K562 (cell line): ENCODE results near the gene ANKLE1. TPM values are rescaled to one million over a fixed set of nuclear protein-coding genes. Genes with fewer than 3 reads are reported as not detected.

Source experiments
- CEBPB ChIP-seq: fragments of 450-650 bp; IDR thresholded peaks from 2 replicates; pipeline ENCODE4 v1.6.1; 2016; ENCODE audit warnings: missing genetic modification characterization, missing compliant biosample characterization
- CREM ChIP-seq: IDR thresholded peaks from 2 replicates; pipeline ENCODE4 v1.6.1; 2014; ENCODE audit warnings: antibody characterized with exemption, low read depth
- FOSL1 ChIP-seq: fragments of 200-800 bp; sonication (Bioruptor generic); conservative IDR thresholded peaks from 2 replicates; pipeline ENCODE4 v1.6.1; 2016; ENCODE audit warnings: missing genetic modification characterization, missing compliant biosample characterization
- MTA3 ChIP-seq: fragments of 450-650 bp; formaldehyde crosslinking; IDR thresholded peaks from 2 replicates; pipeline ENCODE4 v1.6.1; 2017; ENCODE audit warnings: mild to moderate bottlenecking, borderline replicate concordance
- POLR2H ChIP-seq: IDR thresholded peaks from 2 replicates; pipeline ENCODE4 v1.6.1; 2016; ENCODE audit warnings: missing genetic modification characterization, low read depth, mild to moderate bottlenecking, control low read depth, missing compliant biosample characterization, moderate library complexity
- POU5F1 ChIP-seq: fragments of 150-350 bp; IDR thresholded peaks from 2 replicates; pipeline ENCODE4 v1.6.1; 2014; ENCODE audit warnings: borderline replicate concordance, low read length, low read depth, mild to moderate bottlenecking; ENCODE audit not compliant: partially characterized antibody
- PURB ChIP-seq: sonication (generic); formaldehyde crosslinking; IDR thresholded peaks from 2 replicates; pipeline ENCODE4 v1.9.0; 2021; ENCODE audit warnings: low read depth, mild to moderate bottlenecking, missing genetic modification reagents
- PYGO2 ChIP-seq: fragments of 450-650 bp; IDR thresholded peaks from 2 replicates; pipeline ENCODE4 v1.6.1; 2016; ENCODE audit warnings: mild to moderate bottlenecking, missing genetic modification characterization, moderate library complexity, missing compliant biosample characterization
- RBM22 ChIP-seq: fragments of 200-400 bp; formaldehyde crosslinking; IDR thresholded peaks from 2 replicates; pipeline ENCODE4 v1.6.1; 2018; ENCODE audit warnings: low read length, low read depth; ENCODE audit not compliant: poor library complexity, severe bottlenecking
- ZNF316 ChIP-seq: fragments of 450-650 bp; IDR thresholded peaks from 2 replicates; pipeline ENCODE4 v1.6.1; 2016
- ZNF354B ChIP-seq: fragments of 250-450 bp; sonication (Bioruptor Pico); IDR thresholded peaks from 2 replicates; pipeline ENCODE4 v1.4.0; 2020
- polyA plus RNA-seq, 8 experiments: library from polyadenylated mRNA; depleted of rRNA in 4 of 8; stranded (reverse) in 5 of 8; unstranded in 3 of 8; fragments of >200 nt; fragmentation: Nextera tagmentation in 2 of 8; fragmentation: Illumina TruSeq in 1 of 8; extraction: Ambion mirVana in 2 of 8; extraction: Trizol in 1 of 8; gene quantifications; 2 replicates each; pipeline versions ENCODE4 v1.2.1 to v1.2.3, GENCODE V29; 2011 to 2014; ENCODE audit warnings: inconsistent platforms in 1 of 8, missing spikeins in 1 of 8
- total RNA-seq, 7 experiments: library from RNA; depleted of rRNA in 6 of 7; stranded (reverse); fragments of >200 nt in 6 of 7; fragmentation: Illumina TruSeq in 2 of 7; extraction: Trizol in 2 of 7; gene quantifications; 2 replicates each; pipeline versions ENCODE4 v1.2.1 to v1.2.3, GENCODE V29; 2011 to 2021; ENCODE audit warnings: low replicate concordance in 1 of 7
- TF ChIP-seq, protein P1 (sequence below): sonication (generic); formaldehyde crosslinking; IDR thresholded peaks from 2 replicates; pipeline ENCODE4 v1.8.0; 2022; ENCODE audit warnings: missing genetic modification reagents, mild to moderate bottlenecking, borderline replicate concordance
- TF ChIP-seq, protein P2 (sequence below), 2 experiments: fragments of 450-650 bp; IDR thresholded peaks; 2 replicates each; pipeline ENCODE4 v1.6.1; 2016; ENCODE audit warnings: mild to moderate bottlenecking in 2 of 2, borderline replicate concordance in 1 of 2, low read depth in 1 of 2, moderate library complexity in 1 of 2
- TF ChIP-seq, protein P3 (sequence below): fragments of 250-450 bp; sonication (Bioruptor Pico); IDR thresholded peaks from 2 replicates; pipeline ENCODE4 v1.9.0; 2021; ENCODE audit warnings: mild to moderate bottlenecking, inconsistent platforms

ANKLE1 gene
- total and polyA plus RNA-seq, 9 of the 15 experiments (the other 6 are each of a cell fraction or from before 2014, with no cell fraction given) = 0.63 to 9.2 (median 2.9) TPM

DNA sequence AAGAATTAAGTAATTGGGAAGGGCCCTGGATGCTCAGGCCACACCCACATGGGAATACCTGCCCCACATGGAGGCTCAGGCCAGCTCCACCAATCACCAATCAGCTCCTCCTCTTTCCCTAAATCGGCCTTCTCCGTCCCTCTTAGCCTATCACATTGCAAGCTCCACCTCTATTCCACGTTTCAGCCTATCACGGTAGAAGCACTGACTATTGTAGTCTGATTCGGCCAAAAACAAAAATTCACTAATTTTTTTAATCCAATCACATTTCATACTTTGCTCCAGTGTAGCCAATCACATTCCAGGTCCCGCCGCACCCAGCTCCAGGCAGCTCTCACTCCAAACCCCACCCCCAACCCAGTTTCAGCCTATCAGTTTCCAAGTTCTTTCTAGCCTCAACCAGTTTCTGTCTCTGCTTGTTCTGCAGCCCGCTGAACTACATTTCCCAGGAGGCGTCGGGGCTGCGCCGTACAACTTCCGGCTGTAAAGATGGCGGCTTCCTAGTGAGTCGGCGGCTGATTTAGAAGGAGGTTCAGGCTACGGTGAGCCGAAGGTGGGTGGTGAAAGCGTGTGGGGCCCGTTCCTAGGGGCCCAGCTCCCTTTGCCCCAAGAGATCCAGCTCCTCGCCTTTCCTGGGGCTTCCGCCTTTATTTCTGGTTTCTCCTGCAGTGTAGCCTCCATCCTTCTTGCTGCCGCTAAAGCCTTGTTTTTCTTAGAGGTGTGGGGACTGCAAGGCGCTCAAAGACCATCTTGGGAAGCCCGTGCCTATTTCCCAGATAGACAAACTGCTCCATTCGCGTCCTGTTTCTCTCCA lies 14.5 kb upstream of the ANKLE1 start, which contains the start of gene BABAM1 (continued):
- TF ChIP-seq, protein P1, sequence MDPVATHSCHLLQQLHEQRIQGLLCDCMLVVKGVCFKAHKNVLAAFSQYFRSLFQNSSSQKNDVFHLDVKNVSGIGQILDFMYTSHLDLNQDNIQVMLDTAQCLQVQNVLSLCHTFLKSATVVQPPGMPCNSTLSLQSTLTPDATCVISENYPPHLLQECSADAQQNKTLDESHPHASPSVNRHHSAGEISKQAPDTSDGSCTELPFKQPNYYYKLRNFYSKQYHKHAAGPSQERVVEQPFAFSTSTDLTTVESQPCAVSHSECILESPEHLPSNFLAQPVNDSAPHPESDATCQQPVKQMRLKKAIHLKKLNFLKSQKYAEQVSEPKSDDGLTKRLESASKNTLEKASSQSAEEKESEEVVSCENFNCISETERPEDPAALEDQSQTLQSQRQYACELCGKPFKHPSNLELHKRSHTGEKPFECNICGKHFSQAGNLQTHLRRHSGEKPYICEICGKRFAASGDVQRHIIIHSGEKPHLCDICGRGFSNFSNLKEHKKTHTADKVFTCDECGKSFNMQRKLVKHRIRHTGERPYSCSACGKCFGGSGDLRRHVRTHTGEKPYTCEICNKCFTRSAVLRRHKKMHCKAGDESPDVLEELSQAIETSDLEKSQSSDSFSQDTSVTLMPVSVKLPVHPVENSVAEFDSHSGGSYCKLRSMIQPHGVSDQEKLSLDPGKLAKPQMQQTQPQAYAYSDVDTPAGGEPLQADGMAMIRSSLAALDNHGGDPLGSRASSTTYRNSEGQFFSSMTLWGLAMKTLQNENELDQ (CRISPR knock-in tag) = peak; percentile 76; the same call in 1 of the 2 replicates
- peak; percentile 85 for TF ChIP-seq PYGO2
- TF ChIP-seq RBM22 = no peak
- no peak for TF ChIP-seq PURB
- TF ChIP-seq MTA3 = 0 out of 2 replicates have a peak, but pooled peaks have one; percentile 68
- TF ChIP-seq, protein P2, sequence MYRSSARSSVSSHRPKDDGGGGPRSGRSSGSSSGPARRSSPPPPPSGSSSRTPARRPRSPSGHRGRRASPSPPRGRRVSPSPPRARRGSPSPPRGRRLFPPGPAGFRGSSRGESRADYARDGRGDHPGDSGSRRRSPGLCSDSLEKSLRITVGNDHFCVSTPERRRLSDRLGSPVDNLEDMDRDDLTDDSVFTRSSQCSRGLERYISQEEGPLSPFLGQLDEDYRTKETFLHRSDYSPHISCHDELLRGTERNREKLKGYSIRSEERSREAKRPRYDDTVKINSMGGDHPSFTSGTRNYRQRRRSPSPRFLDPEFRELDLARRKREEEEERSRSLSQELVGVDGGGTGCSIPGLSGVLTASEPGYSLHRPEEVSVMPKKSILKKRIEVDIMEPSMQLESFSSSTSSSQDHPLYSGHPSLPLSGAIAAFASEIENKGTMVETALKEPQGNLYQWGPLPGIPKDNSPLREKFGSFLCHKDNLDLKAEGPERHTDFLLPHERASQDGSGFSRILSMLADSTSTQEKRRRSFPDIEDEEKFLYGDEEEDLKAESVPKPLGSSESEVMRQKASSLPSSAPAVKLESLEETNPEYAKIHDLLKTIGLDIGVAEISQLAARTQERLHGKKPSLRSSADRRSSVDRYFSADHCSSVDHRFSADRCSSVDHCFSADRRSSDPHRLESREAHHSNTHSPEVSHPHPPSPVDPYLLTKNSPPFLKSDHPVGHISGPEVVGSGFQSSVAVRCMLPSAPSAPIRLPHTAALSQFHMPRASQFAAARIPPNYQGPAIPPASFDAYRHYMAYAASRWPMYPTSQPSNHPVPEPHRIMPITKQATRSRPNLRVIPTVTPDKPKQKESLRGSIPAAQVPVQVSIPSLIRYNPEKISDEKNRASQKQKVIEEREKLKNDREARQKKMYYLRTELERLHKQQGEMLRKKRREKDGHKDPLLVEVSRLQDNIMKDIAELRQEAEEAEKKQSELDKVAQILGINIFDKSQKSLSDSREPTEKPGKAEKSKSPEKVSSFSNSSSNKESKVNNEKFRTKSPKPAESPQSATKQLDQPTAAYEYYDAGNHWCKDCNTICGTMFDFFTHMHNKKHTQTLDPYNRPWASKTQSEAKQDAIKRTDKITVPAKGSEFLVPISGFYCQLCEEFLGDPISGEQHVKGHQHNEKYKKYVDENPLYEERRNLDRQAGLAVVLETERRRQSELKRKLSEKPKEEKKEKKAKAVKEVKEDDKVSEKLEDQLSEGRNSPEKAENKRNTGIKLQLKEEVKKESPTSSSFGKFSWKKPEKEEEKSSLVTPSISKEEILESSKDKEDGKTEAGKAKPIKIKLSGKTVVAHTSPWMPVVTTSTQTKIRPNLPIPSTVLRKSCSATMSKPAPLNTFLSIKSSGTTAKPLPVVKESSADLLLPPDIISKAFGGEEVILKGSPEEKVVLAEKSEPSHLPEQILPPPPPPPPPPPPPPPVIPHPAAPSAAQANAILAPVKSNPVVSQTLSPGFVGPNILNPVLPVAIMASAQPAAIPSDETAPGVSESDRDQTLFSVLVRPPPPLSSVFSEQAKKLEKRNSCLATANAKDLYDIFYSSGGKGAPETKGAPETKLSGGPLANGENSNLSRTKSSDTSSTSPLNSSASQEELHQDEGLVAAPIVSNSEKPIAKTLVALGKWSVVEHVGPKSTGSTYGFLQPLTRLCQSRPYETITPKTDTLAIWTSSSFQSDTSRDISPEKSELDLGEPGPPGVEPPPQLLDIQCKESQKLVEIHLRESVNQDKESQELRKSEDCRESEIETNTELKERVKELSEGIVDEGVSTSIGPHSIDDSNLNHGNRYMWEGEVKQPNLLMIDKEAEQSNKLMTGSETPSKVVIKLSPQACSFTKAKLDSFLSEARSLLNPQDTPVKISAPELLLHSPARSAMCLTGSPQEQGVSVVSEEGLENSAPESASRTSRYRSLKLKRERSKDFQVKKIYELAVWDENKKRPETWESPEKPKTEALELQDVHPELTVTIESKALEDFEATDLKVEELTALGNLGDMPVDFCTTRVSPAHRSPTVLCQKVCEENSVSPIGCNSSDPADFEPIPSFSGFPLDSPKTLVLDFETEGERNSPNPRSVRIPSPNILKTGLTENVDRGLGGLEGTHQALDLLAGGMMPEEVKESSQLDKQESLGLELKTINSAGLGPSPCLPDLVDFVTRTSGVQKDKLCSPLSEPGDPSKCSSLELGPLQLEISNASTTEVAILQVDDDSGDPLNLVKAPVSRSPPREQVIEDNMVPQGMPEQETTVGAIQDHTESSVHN (IDR thresholded peaks at IDR 0.05; ENCODE audit: borderline replicate concordance in 1 of 2, low read depth in 1 of 2) = no peak
- TF ChIP-seq, protein P3, sequence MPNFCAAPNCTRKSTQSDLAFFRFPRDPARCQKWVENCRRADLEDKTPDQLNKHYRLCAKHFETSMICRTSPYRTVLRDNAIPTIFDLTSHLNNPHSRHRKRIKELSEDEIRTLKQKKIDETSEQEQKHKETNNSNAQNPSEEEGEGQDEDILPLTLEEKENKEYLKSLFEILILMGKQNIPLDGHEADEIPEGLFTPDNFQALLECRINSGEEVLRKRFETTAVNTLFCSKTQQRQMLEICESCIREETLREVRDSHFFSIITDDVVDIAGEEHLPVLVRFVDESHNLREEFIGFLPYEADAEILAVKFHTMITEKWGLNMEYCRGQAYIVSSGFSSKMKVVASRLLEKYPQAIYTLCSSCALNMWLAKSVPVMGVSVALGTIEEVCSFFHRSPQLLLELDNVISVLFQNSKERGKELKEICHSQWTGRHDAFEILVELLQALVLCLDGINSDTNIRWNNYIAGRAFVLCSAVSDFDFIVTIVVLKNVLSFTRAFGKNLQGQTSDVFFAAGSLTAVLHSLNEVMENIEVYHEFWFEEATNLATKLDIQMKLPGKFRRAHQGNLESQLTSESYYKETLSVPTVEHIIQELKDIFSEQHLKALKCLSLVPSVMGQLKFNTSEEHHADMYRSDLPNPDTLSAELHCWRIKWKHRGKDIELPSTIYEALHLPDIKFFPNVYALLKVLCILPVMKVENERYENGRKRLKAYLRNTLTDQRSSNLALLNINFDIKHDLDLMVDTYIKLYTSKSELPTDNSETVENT = 0 out of 2 replicates have a peak, but pooled peaks have one; percentile 53
- TF ChIP-seq FOSL1 (tag) = no peak; the same call in 1 of the 2 replicates
- TF ChIP-seq CEBPB (tag) = no peak
- peak; percentile 92 for TF ChIP-seq CREM
- peak; percentile 64; the same call in 1 of the 2 replicates for TF ChIP-seq POLR2H (tag)
- TF ChIP-seq POU5F1 = peak; percentile 55
- TF ChIP-seq ZNF354B = no peak
- TF ChIP-seq ZNF316 = no peak
